A673 (cell line): ENCODE results near the gene STK26.

Source experiments
- EZH2 ChIP-seq: fragments of 200-600 bp; sonication (generic); IDR thresholded peaks from 2 replicates; pipeline ENCODE4 v1.6.1; 2017; ENCODE audit warnings: borderline replicate concordance, low read depth, mild to moderate bottlenecking, mixed read lengths, antibody characterized with exemption, low read length; ENCODE audit not compliant: poor library complexity, severe bottlenecking
- TF ChIP-seq, protein P1 (sequence below): fragments of 300-800, 200-600 bp; sonication (generic); conservative IDR thresholded peaks from 2 replicates; pipeline ENCODE4 v1.5.1; 2017; ENCODE audit warnings: low read depth, mild to moderate bottlenecking, antibody characterized with exemption, low read length, moderate library complexity, mixed read lengths

GRCh38 chrX:132034648-132035047, 11.5 kb downstream of the STK26 start:
- TF ChIP-seq, protein P1, sequence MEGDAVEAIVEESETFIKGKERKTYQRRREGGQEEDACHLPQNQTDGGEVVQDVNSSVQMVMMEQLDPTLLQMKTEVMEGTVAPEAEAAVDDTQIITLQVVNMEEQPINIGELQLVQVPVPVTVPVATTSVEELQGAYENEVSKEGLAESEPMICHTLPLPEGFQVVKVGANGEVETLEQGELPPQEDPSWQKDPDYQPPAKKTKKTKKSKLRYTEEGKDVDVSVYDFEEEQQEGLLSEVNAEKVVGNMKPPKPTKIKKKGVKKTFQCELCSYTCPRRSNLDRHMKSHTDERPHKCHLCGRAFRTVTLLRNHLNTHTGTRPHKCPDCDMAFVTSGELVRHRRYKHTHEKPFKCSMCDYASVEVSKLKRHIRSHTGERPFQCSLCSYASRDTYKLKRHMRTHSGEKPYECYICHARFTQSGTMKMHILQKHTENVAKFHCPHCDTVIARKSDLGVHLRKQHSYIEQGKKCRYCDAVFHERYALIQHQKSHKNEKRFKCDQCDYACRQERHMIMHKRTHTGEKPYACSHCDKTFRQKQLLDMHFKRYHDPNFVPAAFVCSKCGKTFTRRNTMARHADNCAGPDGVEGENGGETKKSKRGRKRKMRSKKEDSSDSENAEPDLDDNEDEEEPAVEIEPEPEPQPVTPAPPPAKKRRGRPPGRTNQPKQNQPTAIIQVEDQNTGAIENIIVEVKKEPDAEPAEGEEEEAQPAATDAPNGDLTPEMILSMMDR, result no peak
- no peak for TF ChIP-seq EZH2
